GM21529 (cell line): ENCODE measurements around the gene PAX7.

Source experiments
- ATAC-seq: cut with Tn5 transposase; IDR thresholded peaks from one replicate; pipeline ENCODE4 v1.9.1; 2021; ENCODE audit not compliant: unreplicated experiment

Gene PAX7

GRCh38 chr1:18697541-18697940 is 66.9 kb downstream of the PAX7 start:
- no peak for ATAC-seq

- no peak for ATAC-seq
Observed at GRCh38 chr1:18700530-18700929, 69.9 kb downstream of the PAX7 start.

- no peak for ATAC-seq
Observed at GRCh38 chr1:18701183-18701582, 70.5 kb downstream of the PAX7 start.

GRCh38 chr1:18703041-18703621 is 72.5 kb downstream of the PAX7 start:
- ATAC-seq = no peak

- ATAC-seq = no peak
Observed at GRCh38 chr1:18705811-18706210, 75.2 kb downstream of the PAX7 start.

GRCh38 chr1:18707696-18708257 is 77.1 kb downstream of the PAX7 start:
- no peak for ATAC-seq

GRCh38 chr1:18710002-18710401 is 79.4 kb downstream of the PAX7 start:
- ATAC-seq = no peak

GRCh38 chr1:18711003-18711402 is 80.4 kb downstream of the PAX7 start:
- ATAC-seq = no peak

GRCh38 chr1:18711536-18712251 is 81.0 kb downstream of the PAX7 start:
- no peak for ATAC-seq

- no peak for ATAC-seq
Observed at GRCh38 chr1:18712252-18712600, 81.6 kb downstream of the PAX7 start.

GRCh38 chr1:18714404-18715175 is 83.9 kb downstream of the PAX7 start:
- no peak for ATAC-seq

- ATAC-seq = no peak
Observed at GRCh38 chr1:18716112-18716784, 85.6 kb downstream of the PAX7 start.

GRCh38 chr1:18716785-18717678 is 86.4 kb downstream of the PAX7 start:
- no peak for ATAC-seq

GRCh38 chr1:18719786-18720451 is 89.3 kb downstream of the PAX7 start:
- no peak for ATAC-seq

- no peak for ATAC-seq
Observed at GRCh38 chr1:18721041-18721440, 90.4 kb downstream of the PAX7 start.

- no peak for ATAC-seq
Observed at GRCh38 chr1:18721776-18722175, 91.1 kb downstream of the PAX7 start.

GRCh38 chr1:18722270-18722669 is 91.6 kb downstream of the PAX7 start:
- ATAC-seq = no peak

GRCh38 chr1:18723206-18723605 is 92.6 kb downstream of the PAX7 start:
- ATAC-seq = no peak

GRCh38 chr1:18723701-18724411 is 93.2 kb downstream of the PAX7 start:
- ATAC-seq = no peak
